OCI-LY1 (cell line): ENCODE results near the gene STAG3.

ENCODE experiments used
- EZH2 ChIP-seq: fragments of 200-600 bp; sonication (generic), shearing (Covaris generic); IDR thresholded peaks from 2 replicates; pipeline ENCODE4 v1.8.0; 2017; ENCODE audit warnings: borderline replicate concordance, mixed run types, mild to moderate bottlenecking, antibody characterized with exemption, low read length, moderate library complexity, mixed read lengths
- TF ChIP-seq, protein P1 (sequence below): fragments of 200-600 bp; sonication (generic), shearing (Covaris generic); IDR thresholded peaks from 2 replicates; pipeline ENCODE4 v1.5.1; 2017; ENCODE audit warnings: mild to moderate bottlenecking, antibody characterized with exemption, low read length, moderate library complexity, mixed read lengths

GRCh38 chr7:100175296-100175935 lies 2.3 kb upstream of the STAG3 start:
- TF ChIP-seq, protein P1, sequence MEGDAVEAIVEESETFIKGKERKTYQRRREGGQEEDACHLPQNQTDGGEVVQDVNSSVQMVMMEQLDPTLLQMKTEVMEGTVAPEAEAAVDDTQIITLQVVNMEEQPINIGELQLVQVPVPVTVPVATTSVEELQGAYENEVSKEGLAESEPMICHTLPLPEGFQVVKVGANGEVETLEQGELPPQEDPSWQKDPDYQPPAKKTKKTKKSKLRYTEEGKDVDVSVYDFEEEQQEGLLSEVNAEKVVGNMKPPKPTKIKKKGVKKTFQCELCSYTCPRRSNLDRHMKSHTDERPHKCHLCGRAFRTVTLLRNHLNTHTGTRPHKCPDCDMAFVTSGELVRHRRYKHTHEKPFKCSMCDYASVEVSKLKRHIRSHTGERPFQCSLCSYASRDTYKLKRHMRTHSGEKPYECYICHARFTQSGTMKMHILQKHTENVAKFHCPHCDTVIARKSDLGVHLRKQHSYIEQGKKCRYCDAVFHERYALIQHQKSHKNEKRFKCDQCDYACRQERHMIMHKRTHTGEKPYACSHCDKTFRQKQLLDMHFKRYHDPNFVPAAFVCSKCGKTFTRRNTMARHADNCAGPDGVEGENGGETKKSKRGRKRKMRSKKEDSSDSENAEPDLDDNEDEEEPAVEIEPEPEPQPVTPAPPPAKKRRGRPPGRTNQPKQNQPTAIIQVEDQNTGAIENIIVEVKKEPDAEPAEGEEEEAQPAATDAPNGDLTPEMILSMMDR: no peak
- TF ChIP-seq EZH2: no peak
